HCT116 (cell line): ENCODE measurements around the gene CCDC192. TPM values are rescaled to one million over a fixed set of nuclear protein-coding genes. Genes with fewer than 3 reads are reported as not detected.

Experiments
- ATAC-seq: fragments of 200-7000 bp; cut with Tn5 transposase; 2 replicates; pipeline ENCODE4 v1.9.1; 2020; ENCODE audit warnings: mild to moderate bottlenecking, moderate library complexity
- BruUV-seq: library from RNA; stranded (reverse); fragments of 400-500 nt; replicated peaks from 2 replicates; lab custom pipeline; 2021; lab: Mats Ljungman, UMichigan
- CTCF ChIA-PET: fragments of 300-600 bp; sonication (Branson Sonifier 250); formaldehyde crosslinking; loops from one replicate; lab custom pipeline; 2021; ENCODE audit warnings: antibody characterized with exemption; lab: Charles Lee
- POLR2A ChIA-PET: fragments of 300-600, 350-600 bp; sonication (Branson Sonifier 250); formaldehyde crosslinking; loops from one replicate; lab custom pipeline; 2021; ENCODE audit warnings: antibody characterized with exemption; lab: Charles Lee
- RAD21 ChIA-PET, 2 experiments: fragments of 300-600 bp; sonication (Branson Sonifier 250); formaldehyde crosslinking; loops; one replicate each; lab custom pipeline; 2023; ENCODE audit warnings: low total read pairs in 2 of 2; ENCODE audit not compliant: uncharacterized antibody in 2 of 2, unreplicated experiment in 2 of 2, low non-redundant PET in 1 of 2; lab: Charles Lee
- DNase-seq: peaks from one replicate; pipeline ENCODE4 v3.0.0-alpha.2; 2010; ENCODE audit warnings: low read depth, low spot score
- H2AFZ ChIP-seq: fragments of 200-600 bp; shearing (Covaris generic), sonication (generic); 2 replicates; pipeline ENCODE4 v1.6.1; 2017; ENCODE audit warnings: low read depth, mixed run types, mixed read lengths, antibody characterized with exemption, low read length; ENCODE audit not compliant: poor library complexity, severe bottlenecking
- H3K27ac ChIP-seq: 2 replicates; pipeline ENCODE4 v1.5.1; 2012; ENCODE audit warnings: low read depth, low read length
- H3K27me3 ChIP-seq: fragments of 200-600 bp; sonication (generic); 2 replicates; pipeline ENCODE4 v1.6.1; 2016; ENCODE audit warnings: mixed run types, low read length, mixed read lengths; ENCODE audit not compliant: insufficient read depth
- H3K36me3 ChIP-seq, 2 experiments: fragments of 200-500 bp in 1 of 2; fragments of 200-600 bp in 1 of 2; sonication (Bioruptor generic) in 1 of 2; sonication (generic) in 1 of 2; 2 replicates each; pipeline versions ENCODE4 v1.5.1 to v1.6.1; 2014 to 2016; ENCODE audit warnings: low read length in 2 of 2, inconsistent platforms in 1 of 2, mixed read lengths in 1 of 2, mixed run types in 1 of 2; ENCODE audit not compliant: insufficient read depth in 2 of 2, control insufficient read depth in 1 of 2
- H3K4me1 ChIP-seq, 2 experiments: fragments of 200-600 bp in 1 of 2; sonication (generic) in 1 of 2; 2 replicates each; pipeline versions ENCODE4 v1.5.1 to v1.6.1; 2012 to 2017; ENCODE audit warnings: low read length in 2 of 2, inconsistent platforms in 1 of 2, mild to moderate bottlenecking in 1 of 2, mixed read lengths in 1 of 2, mixed run types in 1 of 2, moderate library complexity in 1 of 2; ENCODE audit not compliant: insufficient read depth in 2 of 2, control insufficient read depth in 1 of 2
- H3K4me2 ChIP-seq: fragments of 200-600 bp; sonication (generic); 2 replicates; pipeline ENCODE4 v1.6.1; 2017; ENCODE audit warnings: mixed run types, low read length, mixed read lengths
- H3K4me3 ChIP-seq, 2 experiments: fragments of 200-600 bp in 1 of 2; sonication (generic) in 1 of 2; replicated peaks in 1 of 2; 2 replicates each; pipeline ENCODE4 v1.5.1; 2011 to 2016; ENCODE audit warnings: low read length in 2 of 2, control low read depth in 1 of 2, low read depth in 1 of 2, mild to moderate bottlenecking in 1 of 2, mixed read lengths in 1 of 2, mixed run types in 1 of 2
- H3K79me2 ChIP-seq: fragments of 200-600 bp; sonication (generic); 2 replicates; pipeline ENCODE4 v1.6.1; 2017; ENCODE audit warnings: mild to moderate bottlenecking, mixed run types, low read length, moderate library complexity, mixed read lengths; ENCODE audit not compliant: insufficient read depth
- H3K9ac ChIP-seq: fragments of 200-600 bp; sonication (generic); 2 replicates; pipeline ENCODE4 v1.6.1; 2016; ENCODE audit warnings: low read length, mixed read lengths
- H3K9me2 ChIP-seq: fragments of 200-600 bp; sonication (generic), shearing (Covaris generic); 2 replicates; pipeline ENCODE4 v1.6.1; 2017; ENCODE audit warnings: mixed run types, mild to moderate bottlenecking, moderate library complexity; ENCODE audit not compliant: insufficient read depth
- H3K9me3 ChIP-seq, 2 experiments: fragments of 200-500 bp in 1 of 2; fragments of 200-600 bp in 1 of 2; sonication (Bioruptor generic) in 1 of 2; sonication (generic) in 1 of 2; 2 replicates each; pipeline ENCODE4 v1.6.1; 2014 to 2017; ENCODE audit warnings: low read length in 2 of 2, mixed read lengths in 2 of 2, inconsistent platforms in 1 of 2, low read depth in 1 of 2, mild to moderate bottlenecking in 1 of 2, mixed run types in 1 of 2, moderate library complexity in 1 of 2; ENCODE audit not compliant: control insufficient read depth in 1 of 2, insufficient read depth in 1 of 2
- H4K20me1 ChIP-seq: fragments of 200-600 bp; sonication (generic), shearing (Covaris generic); 2 replicates; pipeline ENCODE4 v1.6.1; 2017; ENCODE audit warnings: mixed run types, mild to moderate bottlenecking, moderate library complexity; ENCODE audit not compliant: insufficient read depth
- ATF3 ChIP-seq: IDR thresholded peaks from 2 replicates; pipeline ENCODE4 v1.6.1; 2012
- CEBPB ChIP-seq: IDR thresholded peaks from 2 replicates; pipeline ENCODE4 v1.6.1; 2012; ENCODE audit warnings: low read depth
- EZH2phosphoT487 ChIP-seq: fragments of 200-600 bp; IDR thresholded peaks from 2 replicates; pipeline ENCODE4 v1.6.1; 2018; ENCODE audit warnings: antibody characterized with exemption, borderline replicate concordance
- POLR2A ChIP-seq: IDR thresholded peaks from 2 replicates; pipeline ENCODE4 v1.7.0; 2011; ENCODE audit warnings: borderline replicate concordance; ENCODE audit not compliant: insufficient read depth, insufficient read length; ENCODE audit errors: extremely low read depth
- POLR2AphosphoS5 ChIP-seq: IDR thresholded peaks from 2 replicates; pipeline ENCODE4 v1.6.1; 2011; ENCODE audit warnings: mild to moderate bottlenecking, low read depth, low read length, moderate library complexity
- RAD21 ChIP-seq: IDR thresholded peaks from 2 replicates; pipeline ENCODE4 v1.6.1; 2012; ENCODE audit warnings: low read depth, mild to moderate bottlenecking
- SP1 ChIP-seq: IDR thresholded peaks from 2 replicates; pipeline ENCODE4 v1.6.1; 2012; ENCODE audit warnings: low read depth
- YY1 ChIP-seq: IDR thresholded peaks from 2 replicates; pipeline ENCODE4 v1.6.1; 2011; ENCODE audit warnings: low read length, low read depth, moderate library complexity, mild to moderate bottlenecking; ENCODE audit not compliant: insufficient replicate concordance; ENCODE audit errors: extremely low read depth
- ZBTB33 ChIP-seq: IDR thresholded peaks from 2 replicates; pipeline ENCODE4 v1.6.1; 2011; ENCODE audit warnings: mild to moderate bottlenecking, low read length, moderate library complexity; ENCODE audit not compliant: insufficient replicate concordance; ENCODE audit errors: extremely low read depth
- ZNF274 ChIP-seq: fragments of 200-500 bp; sonication (Bioruptor generic); IDR thresholded peaks from 2 replicates; pipeline ENCODE4 v1.6.1; 2014; ENCODE audit warnings: mild to moderate bottlenecking, low read depth, low read length, inconsistent platforms
- intact Hi-C: fragments of 100-400 bp; cut with micrococcal nuclease; formaldehyde crosslinking; loops from 2 replicates; pipeline ENCODE4 v1.10.0; 2022
- total RNA-seq: library from RNA; stranded (reverse); gene quantifications from one replicate; pipeline ENCODE4 v1.2.1, GENCODE V29; 2021; ENCODE audit not compliant: unreplicated experiment
- TF ChIP-seq, protein P1 (sequence below): IDR thresholded peaks from 2 replicates; pipeline ENCODE4 v1.6.1; 2012
- TF ChIP-seq, protein P2 (sequence below): IDR thresholded peaks from 2 replicates; pipeline ENCODE4 v1.6.1; 2012; ENCODE audit warnings: low read depth
- TF ChIP-seq, protein P3 (sequence below), 3 experiments: fragments of 200-600 bp in 1 of 3; sonication (generic) in 1 of 3; IDR thresholded peaks in 2 of 3; conservative IDR thresholded peaks in 1 of 3; 2 replicates each; pipeline ENCODE4 v1.5.1; 2012 to 2017; ENCODE audit warnings: low read depth in 2 of 3, low read length in 2 of 3, antibody characterized with exemption in 1 of 3, borderline replicate concordance in 1 of 3, control low read depth in 1 of 3, mild to moderate bottlenecking in 1 of 3, mixed read lengths in 1 of 3, mixed run types in 1 of 3, moderate library complexity in 1 of 3; ENCODE audit not compliant: insufficient read depth in 1 of 3

The CCDC192 gene
- total RNA-seq, 1 experiment from 2014 or later: not detected

DNA sequence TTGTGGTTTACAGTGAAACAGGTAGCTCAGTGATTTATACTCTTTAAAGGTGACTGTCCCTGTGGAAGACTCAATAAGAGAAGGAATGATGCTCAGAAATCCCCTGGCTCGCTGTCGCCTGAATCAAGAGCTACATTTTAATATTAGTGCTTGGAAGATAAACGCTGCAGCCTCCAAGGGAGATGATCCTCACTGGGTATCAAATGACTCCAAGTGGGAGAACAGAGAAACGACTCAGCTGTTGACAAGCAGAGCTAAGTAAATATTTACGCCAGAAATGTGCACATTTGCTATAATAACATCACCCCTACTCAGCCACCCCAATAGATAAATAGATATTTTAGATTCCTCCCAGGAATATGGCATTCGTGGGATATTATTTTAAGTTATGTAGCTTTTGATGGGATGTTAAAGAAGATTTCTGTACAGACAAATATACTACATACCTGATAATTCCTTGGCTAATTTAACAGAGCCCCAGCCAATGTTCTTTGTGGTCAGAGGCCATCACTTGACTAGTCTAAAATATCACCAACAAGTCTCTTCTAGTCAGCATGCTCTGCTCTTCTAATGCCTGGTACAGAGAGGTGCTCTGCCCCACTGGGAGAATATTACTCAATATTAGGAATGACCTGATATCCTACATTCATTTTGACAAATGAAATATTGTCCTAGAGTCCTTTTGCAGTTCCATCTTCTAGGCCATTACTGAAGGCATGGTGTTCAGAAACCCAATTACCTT lies 18.3 kb upstream of the CCDC192 start:
- no peaks in the 10 kb centered on the region for H3K9me2 ChIP-seq
- ChIA-PET POLR2A (no interaction called here), CTCF (no interaction called here)

More for the DNA sequence above, 18.3 kb upstream of the CCDC192 start:
- RAD21 ChIA-PET: no interaction called here
- H3K79me2 ChIP-seq: no peaks in the 10 kb centered on the region
- H3K4me3 ChIP-seq: no peak overlapping the region
- no peaks in the 10 kb centered on the region for H4K20me1 ChIP-seq
- intact Hi-C loops: no loop called here
- ATAC-seq: no peak
- no peaks in the 10 kb centered on the region for H3K9me3 ChIP-seq
- no peak for DNase-seq
- no peak overlapping the region for H3K9ac ChIP-seq
- no peak overlapping the region for H3K4me2 ChIP-seq
- H3K27ac ChIP-seq: no peak overlapping the region
- no peaks in the 10 kb centered on the region for H3K4me1 ChIP-seq
- BruUV-seq: no TSS peak
- no peak overlapping the region for H2AFZ ChIP-seq
- no peaks in the 10 kb centered on the region for H3K27me3 ChIP-seq
- TF ChIP-seq POLR2A (no peak), ZBTB33 (no peak), RAD21 (no peak), SP1 (no peak), CEBPB (no peak), POLR2AphosphoS5 (no peak), EZH2phosphoT487 (no peak), ZNF274 (no peak), ATF3 (no peak), YY1 (no peak)
- TF ChIP-seq, protein P1, sequence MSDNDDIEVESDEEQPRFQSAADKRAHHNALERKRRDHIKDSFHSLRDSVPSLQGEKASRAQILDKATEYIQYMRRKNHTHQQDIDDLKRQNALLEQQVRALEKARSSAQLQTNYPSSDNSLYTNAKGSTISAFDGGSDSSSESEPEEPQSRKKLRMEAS: no peak
- TF ChIP-seq, protein P2, sequence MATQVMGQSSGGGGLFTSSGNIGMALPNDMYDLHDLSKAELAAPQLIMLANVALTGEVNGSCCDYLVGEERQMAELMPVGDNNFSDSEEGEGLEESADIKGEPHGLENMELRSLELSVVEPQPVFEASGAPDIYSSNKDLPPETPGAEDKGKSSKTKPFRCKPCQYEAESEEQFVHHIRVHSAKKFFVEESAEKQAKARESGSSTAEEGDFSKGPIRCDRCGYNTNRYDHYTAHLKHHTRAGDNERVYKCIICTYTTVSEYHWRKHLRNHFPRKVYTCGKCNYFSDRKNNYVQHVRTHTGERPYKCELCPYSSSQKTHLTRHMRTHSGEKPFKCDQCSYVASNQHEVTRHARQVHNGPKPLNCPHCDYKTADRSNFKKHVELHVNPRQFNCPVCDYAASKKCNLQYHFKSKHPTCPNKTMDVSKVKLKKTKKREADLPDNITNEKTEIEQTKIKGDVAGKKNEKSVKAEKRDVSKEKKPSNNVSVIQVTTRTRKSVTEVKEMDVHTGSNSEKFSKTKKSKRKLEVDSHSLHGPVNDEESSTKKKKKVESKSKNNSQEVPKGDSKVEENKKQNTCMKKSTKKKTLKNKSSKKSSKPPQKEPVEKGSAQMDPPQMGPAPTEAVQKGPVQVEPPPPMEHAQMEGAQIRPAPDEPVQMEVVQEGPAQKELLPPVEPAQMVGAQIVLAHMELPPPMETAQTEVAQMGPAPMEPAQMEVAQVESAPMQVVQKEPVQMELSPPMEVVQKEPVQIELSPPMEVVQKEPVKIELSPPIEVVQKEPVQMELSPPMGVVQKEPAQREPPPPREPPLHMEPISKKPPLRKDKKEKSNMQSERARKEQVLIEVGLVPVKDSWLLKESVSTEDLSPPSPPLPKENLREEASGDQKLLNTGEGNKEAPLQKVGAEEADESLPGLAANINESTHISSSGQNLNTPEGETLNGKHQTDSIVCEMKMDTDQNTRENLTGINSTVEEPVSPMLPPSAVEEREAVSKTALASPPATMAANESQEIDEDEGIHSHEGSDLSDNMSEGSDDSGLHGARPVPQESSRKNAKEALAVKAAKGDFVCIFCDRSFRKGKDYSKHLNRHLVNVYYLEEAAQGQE: no peak
- TF ChIP-seq, protein P3, sequence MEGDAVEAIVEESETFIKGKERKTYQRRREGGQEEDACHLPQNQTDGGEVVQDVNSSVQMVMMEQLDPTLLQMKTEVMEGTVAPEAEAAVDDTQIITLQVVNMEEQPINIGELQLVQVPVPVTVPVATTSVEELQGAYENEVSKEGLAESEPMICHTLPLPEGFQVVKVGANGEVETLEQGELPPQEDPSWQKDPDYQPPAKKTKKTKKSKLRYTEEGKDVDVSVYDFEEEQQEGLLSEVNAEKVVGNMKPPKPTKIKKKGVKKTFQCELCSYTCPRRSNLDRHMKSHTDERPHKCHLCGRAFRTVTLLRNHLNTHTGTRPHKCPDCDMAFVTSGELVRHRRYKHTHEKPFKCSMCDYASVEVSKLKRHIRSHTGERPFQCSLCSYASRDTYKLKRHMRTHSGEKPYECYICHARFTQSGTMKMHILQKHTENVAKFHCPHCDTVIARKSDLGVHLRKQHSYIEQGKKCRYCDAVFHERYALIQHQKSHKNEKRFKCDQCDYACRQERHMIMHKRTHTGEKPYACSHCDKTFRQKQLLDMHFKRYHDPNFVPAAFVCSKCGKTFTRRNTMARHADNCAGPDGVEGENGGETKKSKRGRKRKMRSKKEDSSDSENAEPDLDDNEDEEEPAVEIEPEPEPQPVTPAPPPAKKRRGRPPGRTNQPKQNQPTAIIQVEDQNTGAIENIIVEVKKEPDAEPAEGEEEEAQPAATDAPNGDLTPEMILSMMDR (IDR thresholded peaks at IDR 0.05 in 2 of 3, conservative IDR thresholded peaks at IDR 0.05 in 1 of 3; ENCODE audit: borderline replicate concordance in 1 of 3, insufficient read depth in 1 of 3, low read depth in 2 of 3, low read length in 2 of 3): no peak
- no peaks in the 10 kb centered on the region for H3K36me3 ChIP-seq
